Lower lobe of right lung (tissue), 2 donors: ENCODE results near the gene ADAM23. TPM values are rescaled to one million over a fixed set of nuclear protein-coding genes. Genes with fewer than 3 reads are reported as not detected.

ENCODE experiments used
- ATAC-seq, 2 donors: fragments of 200-7000 bp; cut with Tn5 transposase; one replicate each; pipeline ENCODE4 v1.9.1; 2020 to 2022; ENCODE audit warnings: mild to moderate bottlenecking in 2 of 2, moderate library complexity in 2 of 2
- DNase-seq: peaks from one replicate; pipeline ENCODE4 v3.0.0-alpha.2; 2020
- H3K27ac ChIP-seq: fragments of 200-600 bp; one replicate; pipeline ENCODE4 v1.8.0; 2022
- H3K27me3 ChIP-seq: fragments of 200-600 bp; one replicate; pipeline ENCODE4 v1.8.0; 2022; ENCODE audit warnings: low read depth
- H3K36me3 ChIP-seq: fragments of 200-600 bp; one replicate; pipeline ENCODE4 v1.8.0; 2022; ENCODE audit warnings: mild to moderate bottlenecking
- H3K4me1 ChIP-seq: fragments of 200-600 bp; one replicate; pipeline ENCODE4 v1.8.0; 2022
- H3K4me3 ChIP-seq: fragments of 200-600 bp; one replicate; pipeline ENCODE4 v1.8.0; 2022; ENCODE audit warnings: mild to moderate bottlenecking
- H3K9me3 ChIP-seq: fragments of 200-600 bp; one replicate; pipeline ENCODE4 v1.8.0; 2022
- intact Hi-C: fragments of 100-400 bp; cut with DNase I; formaldehyde crosslinking; loops from one replicate; pipeline ENCODE4 v1.11.0; 2022
- total RNA-seq: library from RNA; stranded (reverse); fragmentation: NEBNext Ultra II Directional; extraction: Animal tissue kit (Norgen Biotek cat#: 25700); gene quantifications from one replicate; pipeline ENCODE4 v1.2.1, GENCODE V29; 2021
- TF ChIP-seq, protein P1 (sequence below): fragments of 200-600 bp; IDR thresholded peaks from one replicate; pipeline ENCODE4 v1.8.0; 2022; ENCODE audit warnings: antibody characterized with exemption, mild to moderate bottlenecking
- donor health status: DM: no; HTN: yes; CAD: no; lungs with severe emphysema.

The ADAM23 gene
- total RNA-seq, 1 donor from 2014 or later: 2.5 TPM

DNA sequence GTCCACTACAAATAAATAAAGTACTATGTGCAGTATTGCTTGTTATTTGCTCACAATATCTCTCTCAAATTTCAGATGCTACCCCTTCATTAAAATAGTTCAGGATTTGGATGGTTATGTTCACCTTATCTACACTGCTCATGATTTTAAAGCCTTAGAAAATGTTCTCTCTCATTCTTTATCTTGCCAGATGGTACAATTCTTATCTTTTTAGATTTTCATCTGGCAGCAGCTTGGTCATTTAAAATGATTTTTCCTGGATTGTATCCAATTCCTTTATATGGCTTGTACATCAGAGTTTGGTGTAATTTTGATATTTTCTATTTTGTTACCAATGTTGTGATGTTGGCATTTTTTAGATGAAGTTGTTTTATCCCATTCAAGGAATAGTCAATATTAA is 10.1 kb upstream of the ADAM23 start:
- Histone ChIP-seq H3K27ac (no peak overlapping the region), H3K4me3 (no peak overlapping the region), H3K36me3 (no peaks in the 10 kb centered on the region), H3K9me3 (no peaks in the 10 kb centered on the region), H3K27me3 (peaks cover 8% of the 10 kb centered on the region), H3K4me1 (no peaks in the 10 kb centered on the region)
- DNase-seq (no peak), ATAC-seq (no peak)
- TF ChIP-seq, protein P1, sequence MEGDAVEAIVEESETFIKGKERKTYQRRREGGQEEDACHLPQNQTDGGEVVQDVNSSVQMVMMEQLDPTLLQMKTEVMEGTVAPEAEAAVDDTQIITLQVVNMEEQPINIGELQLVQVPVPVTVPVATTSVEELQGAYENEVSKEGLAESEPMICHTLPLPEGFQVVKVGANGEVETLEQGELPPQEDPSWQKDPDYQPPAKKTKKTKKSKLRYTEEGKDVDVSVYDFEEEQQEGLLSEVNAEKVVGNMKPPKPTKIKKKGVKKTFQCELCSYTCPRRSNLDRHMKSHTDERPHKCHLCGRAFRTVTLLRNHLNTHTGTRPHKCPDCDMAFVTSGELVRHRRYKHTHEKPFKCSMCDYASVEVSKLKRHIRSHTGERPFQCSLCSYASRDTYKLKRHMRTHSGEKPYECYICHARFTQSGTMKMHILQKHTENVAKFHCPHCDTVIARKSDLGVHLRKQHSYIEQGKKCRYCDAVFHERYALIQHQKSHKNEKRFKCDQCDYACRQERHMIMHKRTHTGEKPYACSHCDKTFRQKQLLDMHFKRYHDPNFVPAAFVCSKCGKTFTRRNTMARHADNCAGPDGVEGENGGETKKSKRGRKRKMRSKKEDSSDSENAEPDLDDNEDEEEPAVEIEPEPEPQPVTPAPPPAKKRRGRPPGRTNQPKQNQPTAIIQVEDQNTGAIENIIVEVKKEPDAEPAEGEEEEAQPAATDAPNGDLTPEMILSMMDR: no peak
- intact Hi-C loops: no loop called here

DNA sequence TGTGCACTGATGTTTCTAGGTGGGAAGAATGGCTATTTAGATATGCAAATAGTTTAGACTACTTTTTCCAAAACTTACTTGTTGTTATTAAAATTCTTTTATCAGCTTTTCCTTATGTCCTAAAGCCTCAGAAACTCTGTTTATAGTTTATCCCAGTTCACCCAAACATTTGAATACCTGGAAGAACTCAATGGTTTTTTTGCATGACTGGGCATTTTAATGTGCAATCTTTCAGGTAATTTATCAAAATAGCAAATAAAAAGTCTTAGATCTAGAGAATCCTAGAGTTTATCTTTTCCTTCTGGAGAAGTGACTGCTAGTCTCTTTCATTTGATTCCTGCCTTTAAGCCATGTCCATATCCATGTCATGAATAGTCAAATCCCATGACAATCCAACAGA is 9.6 kb upstream of the ADAM23 start:
- intact Hi-C loops: no loop called here
- TF ChIP-seq, protein P1: no peak
- H3K4me3 ChIP-seq: no peak overlapping the region
- H3K27me3 ChIP-seq: peaks cover 8% of the 10 kb centered on the region
- no peak for DNase-seq
- no peak for ATAC-seq
- H3K4me1 ChIP-seq: no peaks in the 10 kb centered on the region
- H3K36me3 ChIP-seq: no peaks in the 10 kb centered on the region
- H3K27ac ChIP-seq: no peak overlapping the region
- no peaks in the 10 kb centered on the region for H3K9me3 ChIP-seq

DNA sequence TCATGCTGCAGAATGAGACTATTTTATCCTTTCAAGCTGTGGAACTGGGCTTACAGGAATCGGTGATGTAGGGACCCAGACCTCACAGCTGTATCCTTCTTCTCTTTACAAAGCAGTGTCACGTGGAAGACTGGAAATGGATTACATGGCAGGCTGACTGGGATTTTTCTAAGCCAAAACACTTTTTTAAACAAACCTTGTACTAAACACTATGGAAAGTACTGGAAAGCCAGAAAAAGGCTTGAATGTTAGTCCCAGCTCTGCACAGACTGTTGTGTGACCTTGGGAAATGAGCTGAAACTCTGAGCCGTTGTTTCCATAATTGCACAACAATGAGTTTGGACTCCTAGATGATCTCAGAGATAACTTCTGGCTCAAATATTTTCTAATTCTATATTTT is 7.6 kb upstream of the ADAM23 start:
- no peaks in the 10 kb centered on the region for H3K4me1 ChIP-seq
- DNase-seq: no peak
- ATAC-seq: no peak
- intact Hi-C loops: no loop called here
- no peaks in the 10 kb centered on the region for H3K36me3 ChIP-seq
- H3K27ac ChIP-seq: no peak overlapping the region
- TF ChIP-seq, protein P1: no peak
- no peak overlapping the region for H3K4me3 ChIP-seq
- no peaks in the 10 kb centered on the region for H3K9me3 ChIP-seq
- peaks cover 19% of the 10 kb centered on the region for H3K27me3 ChIP-seq

DNA sequence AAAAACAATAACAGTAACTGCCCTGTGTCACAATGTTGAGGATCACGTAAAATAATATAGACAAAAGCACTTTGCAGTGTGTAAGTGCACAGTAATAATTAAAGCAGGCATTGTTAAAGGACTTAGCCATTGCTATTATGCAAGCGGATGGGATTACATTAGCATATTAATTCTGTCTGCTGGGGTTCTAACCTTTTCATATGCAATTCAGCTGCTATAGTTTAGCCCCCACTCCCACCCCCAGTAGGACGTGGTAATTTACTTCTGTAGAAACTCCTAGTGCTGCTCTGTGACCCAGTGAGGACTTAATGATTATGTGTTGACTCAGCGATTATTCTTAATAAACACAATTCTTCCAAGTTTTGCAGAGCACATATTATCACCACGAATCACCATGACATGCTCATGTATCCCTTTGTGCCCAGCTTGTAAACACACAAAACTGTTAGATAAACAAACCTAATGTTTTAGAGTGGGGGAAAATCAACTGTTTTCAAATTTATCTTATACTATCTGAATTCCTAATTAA is 5.1 kb upstream of the ADAM23 start:
- ATAC-seq: no peak
- Histone ChIP-seq H3K27ac (no peak overlapping the region), H3K36me3 (no peaks in the 10 kb centered on the region), H3K4me3 (no peak overlapping the region), H3K9me3 (no peaks in the 10 kb centered on the region), H3K4me1 (peaks cover 7% of the 10 kb centered on the region), H3K27me3 (peaks cover 42% of the 10 kb centered on the region)
- DNase-seq: no peak
- intact Hi-C loops: no loop called here
- TF ChIP-seq, protein P1: no peak

DNA sequence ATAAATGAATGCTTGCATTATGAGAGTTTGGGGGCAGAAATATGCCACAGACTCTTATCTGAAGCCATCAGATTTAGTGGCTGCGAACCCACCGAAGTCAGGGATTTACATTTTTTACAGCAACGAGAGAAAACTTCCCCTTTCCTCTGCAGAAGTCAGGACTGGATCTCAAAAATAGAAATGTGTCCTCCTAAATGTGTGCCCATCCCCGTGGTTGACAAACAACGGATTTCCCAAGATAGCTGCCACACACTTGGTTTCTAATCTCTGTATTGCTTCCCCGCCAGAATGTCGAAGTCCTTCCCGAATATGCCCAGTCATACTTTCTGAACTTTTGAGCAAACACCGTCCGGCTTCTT is 879 bp upstream of the ADAM23 start:
- DNase-seq (no peak), ATAC-seq (no peak)
- TF ChIP-seq, protein P1: no peak
- H3K36me3 ChIP-seq: no peaks in the 10 kb centered on the region
- no peaks in the 10 kb centered on the region for H3K9me3 ChIP-seq
- intact Hi-C loops: no loop called here
- peaks cover 13% of the 10 kb centered on the region for H3K4me1 ChIP-seq
- peaks cover 62% of the 10 kb centered on the region for H3K27me3 ChIP-seq
- no peak overlapping the region for H3K27ac ChIP-seq
- peak overlapping the region; percentile 29 for H3K4me3 ChIP-seq
